GM19099 (cell line): Measurements from ENCODE around the gene BRSK2.

Experiments
- POLR2A ChIP-seq: IDR thresholded peaks from 3 replicates; pipeline ENCODE4 v1.6.1; 2011; ENCODE audit warnings: low read depth; ENCODE audit not compliant: insufficient read length; ENCODE audit errors: extremely low read depth

Gene BRSK2

GRCh38 chr11:1461826-1462697 is 72.3 kb downstream of the BRSK2 start:
- no peak for TF ChIP-seq POLR2A

GRCh38 chr11:1462698-1462975 is 72.9 kb downstream of the BRSK2 start:
- no peak for TF ChIP-seq POLR2A

GRCh38 chr11:1463056-1463455 is 73.3 kb downstream of the BRSK2 start:
- TF ChIP-seq POLR2A, result no peak

- no peak for TF ChIP-seq POLR2A
These were observed 77.0 kb downstream of the BRSK2 start for GRCh38 chr11:1466784-1467183.

- no peak for TF ChIP-seq POLR2A
These were observed 77.5 kb downstream of the BRSK2 start for GRCh38 chr11:1467270-1467669.

- no peak for TF ChIP-seq POLR2A
These were observed 78.3 kb downstream of the BRSK2 start for GRCh38 chr11:1468002-1468401.

- TF ChIP-seq POLR2A, result no peak
These were observed 78.8 kb downstream of the BRSK2 start for GRCh38 chr11:1468473-1469066.

GRCh38 chr11:1469287-1469910 is 79.7 kb downstream of the BRSK2 start:
- no peak for TF ChIP-seq POLR2A

GRCh38 chr11:1469911-1470680 is 80.4 kb downstream of the BRSK2 start:
- no peak for TF ChIP-seq POLR2A

GRCh38 chr11:1470681-1471611 is 81.2 kb downstream of the BRSK2 start:
- no peak for TF ChIP-seq POLR2A

GRCh38 chr11:1471736-1472135 is 82.0 kb downstream of the BRSK2 start:
- no peak for TF ChIP-seq POLR2A

- no peak for TF ChIP-seq POLR2A
These were observed 82.7 kb downstream of the BRSK2 start for GRCh38 chr11:1472180-1473005.

- no peak for TF ChIP-seq POLR2A
These were observed 83.4 kb downstream of the BRSK2 start for GRCh38 chr11:1473011-1473628.

GRCh38 chr11:1473786-1474185 is 84.1 kb downstream of the BRSK2 start:
- TF ChIP-seq POLR2A, result no peak

GRCh38 chr11:1475841-1476240 is 86.1 kb downstream of the BRSK2 start:
- TF ChIP-seq POLR2A, result no peak
